OCI-LY3 (cell line): ENCODE data around the gene RAPGEF1.

Experiments
- H2AFZ ChIP-seq: fragments of 200-600, 300-600 bp; shearing (Covaris generic); 2 replicates; pipeline ENCODE4 v1.6.0; 2014; ENCODE audit warnings: antibody characterized with exemption, low read depth, low read length
- H3K27ac ChIP-seq: fragments of 200-600, 300-600 bp; sonication (generic); 2 replicates; pipeline ENCODE4 v1.5.1; 2014; ENCODE audit warnings: mild to moderate bottlenecking, low read length, moderate library complexity, mixed read lengths
- H3K27me3 ChIP-seq: fragments of 200-600, 300-600 bp; sonication (generic); 2 replicates; pipeline ENCODE4 v1.6.1; 2014; ENCODE audit warnings: low read depth, low read length, mixed read lengths
- H3K36me3 ChIP-seq: fragments of 200-600, 300-600 bp; sonication (generic); replicated peaks from 2 replicates; pipeline ENCODE3; 2014; ENCODE audit warnings: low read depth, low read length, mixed read lengths
- H3K4me1 ChIP-seq: fragments of 300-600, 200-600 bp; sonication (generic); 2 replicates; pipeline ENCODE4 v1.6.1; 2014; ENCODE audit warnings: low read length, mixed read lengths
- H3K4me2 ChIP-seq: fragments of 200-600, 300-600 bp; sonication (generic); 2 replicates; pipeline ENCODE4 v1.6.1; 2014; ENCODE audit warnings: low read length, mixed read lengths
- H3K4me3 ChIP-seq: fragments of 300-600, 200-600 bp; sonication (generic); 2 replicates; pipeline ENCODE4 v1.5.1; 2014; ENCODE audit warnings: antibody characterized with exemption, mild to moderate bottlenecking, low read length, moderate library complexity
- H3K79me2 ChIP-seq: fragments of 300-600, 200-600 bp; shearing (Covaris generic); 2 replicates; pipeline ENCODE4 v1.6.1; 2014; ENCODE audit warnings: mild to moderate bottlenecking, low read length, mixed read lengths
- H3K9ac ChIP-seq: fragments of 300-600, 200-600 bp; shearing (Covaris generic); 2 replicates; pipeline ENCODE4 v1.6.0; 2014; ENCODE audit warnings: mild to moderate bottlenecking, low read length, moderate library complexity
- H3K9me3 ChIP-seq: fragments of 200-600, 300-600 bp; shearing (Covaris generic); 2 replicates; pipeline ENCODE4 v1.6.1; 2014; ENCODE audit warnings: low read length, mixed read lengths; ENCODE audit not compliant: insufficient read depth
- H4K20me1 ChIP-seq: fragments of 200-600, 300-600 bp; sonication (generic); 2 replicates; pipeline ENCODE4 v1.6.1; 2016; ENCODE audit warnings: low read length, mixed read lengths; ENCODE audit not compliant: insufficient read depth
- EZH2phosphoT487 ChIP-seq: fragments of 200-600 bp; shearing (Covaris generic); IDR thresholded peaks from 2 replicates; pipeline ENCODE4 v1.6.1; 2018; ENCODE audit warnings: antibody characterized with exemption, mixed run types, low read depth
- TF ChIP-seq, protein P1 (sequence below): fragments of 200-600, 300-600 bp; sonication (generic); IDR thresholded peaks from 2 replicates; pipeline ENCODE4 v1.5.1; 2014; ENCODE audit warnings: antibody characterized with exemption, low read length, low read depth

Gene RAPGEF1

DNA sequence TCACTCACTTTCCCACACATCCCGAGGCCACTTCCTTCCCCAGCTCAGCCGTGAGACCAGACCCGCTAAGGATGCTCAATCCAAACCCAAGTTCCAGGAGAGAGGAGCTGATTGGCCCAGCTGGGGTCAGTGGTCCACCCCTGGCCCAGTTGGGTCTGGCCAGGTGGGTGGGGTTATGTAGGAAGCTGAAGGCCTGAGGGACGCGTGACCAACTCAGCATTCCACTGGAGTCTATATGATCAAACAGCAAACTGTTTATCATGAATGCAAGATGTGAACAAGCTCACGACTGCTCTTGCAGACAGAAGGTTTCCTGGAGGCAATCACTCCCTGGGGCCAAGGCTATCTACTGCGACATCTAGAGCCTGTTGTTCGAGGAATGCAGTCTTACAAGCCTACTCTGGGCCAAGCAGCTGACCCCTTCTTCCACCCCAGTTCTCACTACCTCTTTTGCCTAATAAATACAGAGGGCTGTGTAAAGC is 4.9 kb upstream of the RAPGEF1 start:
- no peak overlapping the region for H3K9ac ChIP-seq
- H3K79me2 ChIP-seq: peaks cover 4% of the 10 kb centered on the region; the same call in 1 of the 2 replicates
- no peaks in the 10 kb centered on the region for H3K27me3 ChIP-seq
- H3K36me3 ChIP-seq: no peaks in the 10 kb centered on the region
- H3K4me2 ChIP-seq: no peak overlapping the region
- H3K4me3 ChIP-seq: no peak overlapping the region
- TF ChIP-seq, protein P1, sequence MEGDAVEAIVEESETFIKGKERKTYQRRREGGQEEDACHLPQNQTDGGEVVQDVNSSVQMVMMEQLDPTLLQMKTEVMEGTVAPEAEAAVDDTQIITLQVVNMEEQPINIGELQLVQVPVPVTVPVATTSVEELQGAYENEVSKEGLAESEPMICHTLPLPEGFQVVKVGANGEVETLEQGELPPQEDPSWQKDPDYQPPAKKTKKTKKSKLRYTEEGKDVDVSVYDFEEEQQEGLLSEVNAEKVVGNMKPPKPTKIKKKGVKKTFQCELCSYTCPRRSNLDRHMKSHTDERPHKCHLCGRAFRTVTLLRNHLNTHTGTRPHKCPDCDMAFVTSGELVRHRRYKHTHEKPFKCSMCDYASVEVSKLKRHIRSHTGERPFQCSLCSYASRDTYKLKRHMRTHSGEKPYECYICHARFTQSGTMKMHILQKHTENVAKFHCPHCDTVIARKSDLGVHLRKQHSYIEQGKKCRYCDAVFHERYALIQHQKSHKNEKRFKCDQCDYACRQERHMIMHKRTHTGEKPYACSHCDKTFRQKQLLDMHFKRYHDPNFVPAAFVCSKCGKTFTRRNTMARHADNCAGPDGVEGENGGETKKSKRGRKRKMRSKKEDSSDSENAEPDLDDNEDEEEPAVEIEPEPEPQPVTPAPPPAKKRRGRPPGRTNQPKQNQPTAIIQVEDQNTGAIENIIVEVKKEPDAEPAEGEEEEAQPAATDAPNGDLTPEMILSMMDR: no peak
- no peak for TF ChIP-seq EZH2phosphoT487
- H2AFZ ChIP-seq: no peak overlapping the region
- no peak overlapping the region for H3K27ac ChIP-seq
- H3K9me3 ChIP-seq: no peaks in the 10 kb centered on the region
- peaks cover 33% of the 10 kb centered on the region for H3K4me1 ChIP-seq
- no peaks in the 10 kb centered on the region for H4K20me1 ChIP-seq

GRCh38 chr9:131744171-131744719 is 4.4 kb upstream of the RAPGEF1 start:
- Histone ChIP-seq H3K36me3 (no peaks in the 10 kb centered on the region), H3K27me3 (no peaks in the 10 kb centered on the region), H4K20me1 (no peaks in the 10 kb centered on the region), H3K4me1 (peaks cover 33% of the 10 kb centered on the region), H3K4me2 (peak overlapping the region; percentile 60), H2AFZ (peak overlapping the region; percentile 54), H3K4me3 (peak overlapping the region; percentile 32; the same call in 1 of the 2 replicates), H3K9ac (peak overlapping the region; percentile 28; the same call in 1 of the 2 replicates), H3K27ac (0 out of 2 replicates have a peak overlapping the region, but pooled peaks have one; percentile 8), H3K9me3 (no peaks in the 10 kb centered on the region), H3K79me2 (peaks cover 9% of the 10 kb centered on the region)
- TF ChIP-seq EZH2phosphoT487: no peak
- TF ChIP-seq, protein P1: no peak

GRCh38 chr9:131743501-131743900 is 3.6 kb upstream of the RAPGEF1 start:
- Histone ChIP-seq H3K4me1 (peaks cover 33% of the 10 kb centered on the region), H3K36me3 (no peaks in the 10 kb centered on the region), H3K27me3 (no peaks in the 10 kb centered on the region), H2AFZ (no peak overlapping the region), H3K9me3 (no peaks in the 10 kb centered on the region), H3K79me2 (peaks cover 16% of the 10 kb centered on the region), H4K20me1 (no peaks in the 10 kb centered on the region), H3K9ac (no peak overlapping the region), H3K4me3 (no peak overlapping the region), H3K4me2 (0 out of 2 replicates have a peak overlapping the region, but pooled peaks have one; percentile 60), H3K27ac (no peak overlapping the region)
- TF ChIP-seq, protein P1: no peak
- no peak for TF ChIP-seq EZH2phosphoT487

- Histone ChIP-seq H3K4me3 (no peak overlapping the region), H3K4me2 (no peak overlapping the region), H3K9ac (no peak overlapping the region), H4K20me1 (no peaks in the 10 kb centered on the region), H3K79me2 (peaks cover 20% of the 10 kb centered on the region), H3K27ac (no peak overlapping the region), H3K27me3 (no peaks in the 10 kb centered on the region), H2AFZ (no peak overlapping the region), H3K36me3 (no peaks in the 10 kb centered on the region), H3K9me3 (no peaks in the 10 kb centered on the region), H3K4me1 (peaks cover 33% of the 10 kb centered on the region)
- TF ChIP-seq, protein P1: no peak
- TF ChIP-seq EZH2phosphoT487: no peak
Observed at GRCh38 chr9:131743096-131743495, 3.2 kb upstream of the RAPGEF1 start.
